GM06990 (cell line): Measurements from ENCODE around the gene PELI2.
A peak's percentile ranks its signal among the peaks of the same experiment; 100 is the strongest.

Source experiments
- DNase-seq: peaks from one replicate; pipeline ENCODE4 v3.0.0-alpha.2; 2011; ENCODE audit not compliant: insufficient read length; ENCODE audit errors: extremely low read depth
- H3K27me3 ChIP-seq: replicated peaks from 2 replicates; pipeline ENCODE4 v1.6.0; 2011; ENCODE audit warnings: low read length; ENCODE audit not compliant: control insufficient read depth, insufficient read depth
- H3K36me3 ChIP-seq: 2 replicates; pipeline ENCODE4 v1.5.1; 2011; ENCODE audit warnings: low read length; ENCODE audit not compliant: control insufficient read depth, insufficient read depth
- H3K4me3 ChIP-seq: replicated peaks from 2 replicates; pipeline ENCODE4 v1.5.1; 2011; ENCODE audit warnings: low read depth, mild to moderate bottlenecking, control low read depth, low read length
- CTCF ChIP-seq: IDR thresholded peaks from 2 replicates; pipeline ENCODE4 v1.5.1; 2011; ENCODE audit warnings: low read length, control low read depth, mild to moderate bottlenecking, inconsistent platforms; ENCODE audit not compliant: insufficient read depth, poor library complexity, severe bottlenecking

PELI2 gene

GRCh38 chr14:56198438-56198837 is 80.2 kb downstream of the PELI2 start:
- DNase-seq, result no peak
- Histone ChIP-seq H3K36me3 (no peaks in the 10 kb centered on the region), H3K27me3 (no peaks in the 10 kb centered on the region), H3K4me3 (no peak overlapping the region)
- TF ChIP-seq CTCF, result no peak

- no peak for TF ChIP-seq CTCF
- Histone ChIP-seq H3K27me3 (no peaks in the 10 kb centered on the region), H3K36me3 (no peaks in the 10 kb centered on the region), H3K4me3 (no peak overlapping the region)
- peak; percentile 55 for DNase-seq
Observed at GRCh38 chr14:56199095-56199981, 81.1 kb downstream of the PELI2 start.

- peak; percentile 65 for DNase-seq
- no peak for TF ChIP-seq CTCF
- no peaks in the 10 kb centered on the region for H3K36me3 ChIP-seq
Observed at GRCh38 chr14:56199982-56200577, 81.9 kb downstream of the PELI2 start.

GRCh38 chr14:56202256-56202655 is 84.0 kb downstream of the PELI2 start:
- TF ChIP-seq CTCF, result no peak
- H3K4me3 ChIP-seq, result no peak overlapping the region
- no peaks in the 10 kb centered on the region for H3K36me3 ChIP-seq
- DNase-seq, result peak; percentile 30
- H3K27me3 ChIP-seq, result no peaks in the 10 kb centered on the region

More at GRCh38 chr14:56199982-56200577, 81.9 kb downstream of the PELI2 start:
- Histone ChIP-seq H3K27me3 (no peaks in the 10 kb centered on the region), H3K4me3 (no peak overlapping the region)

- H3K36me3 ChIP-seq, result no peaks in the 10 kb centered on the region
- no peak for DNase-seq
- no peak for TF ChIP-seq CTCF
- no peak overlapping the region for H3K4me3 ChIP-seq
- no peaks in the 10 kb centered on the region for H3K27me3 ChIP-seq
Observed at GRCh38 chr14:56205881-56206280, 87.7 kb downstream of the PELI2 start.
